Neural progenitor cell (in vitro differentiated cells): ENCODE results near the gene TRAM2. TPM values are rescaled to one million over a fixed set of nuclear protein-coding genes. Genes with fewer than 3 reads are reported as not detected.

ENCODE experiments used
- DNase-seq: peaks from one replicate; pipeline ENCODE4 v3.0.0-alpha.2; 2016; ENCODE audit warnings: low spot score
- H2AFZ ChIP-seq: fragments of 200-600 bp; sonication (generic); replicated peaks from 2 replicates; pipeline ENCODE4 v1.6.1; 2016; ENCODE audit warnings: antibody characterized with exemption
- H3F3A ChIP-seq: fragments of 200-600 bp; sonication (generic); 2 replicates; pipeline ENCODE4 v1.6.1; 2016; ENCODE audit warnings: antibody characterized with exemption, low read depth
- H3K27ac ChIP-seq: fragments of 200-600 bp; sonication (generic); 2 replicates; pipeline ENCODE4 v1.5.1; 2016; ENCODE audit warnings: mild to moderate bottlenecking
- H3K27me3 ChIP-seq: fragments of 200-600 bp; sonication (generic); 2 replicates; pipeline ENCODE4 v1.6.1; 2016; ENCODE audit warnings: mild to moderate bottlenecking, moderate library complexity
- H3K36me3 ChIP-seq: fragments of 200-600 bp; sonication (generic); 2 replicates; pipeline ENCODE4 v1.5.1; 2016
- H3K4me1 ChIP-seq: fragments of 200-600 bp; sonication (generic); 2 replicates; pipeline ENCODE4 v1.6.1; 2016; ENCODE audit warnings: mixed run types
- H3K4me2 ChIP-seq: fragments of 200-600 bp; sonication (generic); 2 replicates; pipeline ENCODE4 v1.6.1; 2016
- H3K4me3 ChIP-seq: fragments of 200-600 bp; sonication (generic); 2 replicates; pipeline ENCODE4 v1.5.1; 2016
- H3K79me2 ChIP-seq: fragments of 200-600 bp; sonication (generic); 2 replicates; pipeline ENCODE4 v1.6.1; 2016; ENCODE audit warnings: low read depth
- H3K9ac ChIP-seq: fragments of 200-600 bp; sonication (generic); 2 replicates; pipeline ENCODE4 v1.6.1; 2016
- H3K9me3 ChIP-seq: fragments of 200-600 bp; sonication (generic); 2 replicates; pipeline ENCODE4 v1.5.1; 2016; ENCODE audit warnings: low read depth
- H4K20me1 ChIP-seq: fragments of 200-600 bp; sonication (generic); 2 replicates; pipeline ENCODE4 v1.6.1; 2016; ENCODE audit warnings: low read depth
- H3K27ac Mint-ChIP-seq: 3 replicates; pipeline ENCODE4 v1.8.0; 2021; ENCODE audit warnings: mixed read lengths
- H3K27me3 Mint-ChIP-seq: 2 replicates; pipeline ENCODE4 v1.8.0; 2022; ENCODE audit warnings: low read depth, mild to moderate bottlenecking, inconsistent platforms, moderate library complexity, mixed read lengths; ENCODE audit not compliant: insufficient read depth
- H3K36me3 Mint-ChIP-seq: 3 replicates; pipeline ENCODE4 v1.8.0; 2021; ENCODE audit warnings: mixed read lengths
- H3K4me1 Mint-ChIP-seq: 3 replicates; pipeline ENCODE4 v1.8.0; 2021; ENCODE audit warnings: mixed read lengths
- H3K4me3 Mint-ChIP-seq: 3 replicates; pipeline ENCODE4 v1.8.0; 2021; ENCODE audit warnings: mild to moderate bottlenecking, moderate library complexity, mixed read lengths
- H3K9me3 Mint-ChIP-seq: 3 replicates; pipeline ENCODE4 v1.8.0; 2020; ENCODE audit warnings: mixed read lengths
- EZH2 ChIP-seq: fragments of 200-600 bp; sonication (generic); IDR thresholded peaks from 2 replicates; pipeline ENCODE4 v1.6.1; 2017; ENCODE audit warnings: antibody characterized with exemption, mild to moderate bottlenecking, moderate library complexity
- EZH2phosphoT487 ChIP-seq: fragments of 200-600 bp; sonication (generic); IDR thresholded peaks from 2 replicates; pipeline ENCODE4 v1.6.1; 2017; ENCODE audit warnings: antibody characterized with exemption
- total RNA-seq: library from RNA; depleted of rRNA; stranded (reverse); fragments of >200 nt; gene quantifications from 2 replicates; pipeline ENCODE4 v1.2.3, GENCODE V29; 2015; ENCODE audit warnings: low replicate concordance
- TF ChIP-seq, protein P1 (sequence below): fragments of 200-600 bp; sonication (generic); IDR thresholded peaks from 2 replicates; pipeline ENCODE4 v1.5.1; 2017; ENCODE audit warnings: antibody characterized with exemption, mild to moderate bottlenecking

TRAM2 gene
- total RNA-seq, 1 donor from 2014 or later, result 12.3 TPM

DNA sequence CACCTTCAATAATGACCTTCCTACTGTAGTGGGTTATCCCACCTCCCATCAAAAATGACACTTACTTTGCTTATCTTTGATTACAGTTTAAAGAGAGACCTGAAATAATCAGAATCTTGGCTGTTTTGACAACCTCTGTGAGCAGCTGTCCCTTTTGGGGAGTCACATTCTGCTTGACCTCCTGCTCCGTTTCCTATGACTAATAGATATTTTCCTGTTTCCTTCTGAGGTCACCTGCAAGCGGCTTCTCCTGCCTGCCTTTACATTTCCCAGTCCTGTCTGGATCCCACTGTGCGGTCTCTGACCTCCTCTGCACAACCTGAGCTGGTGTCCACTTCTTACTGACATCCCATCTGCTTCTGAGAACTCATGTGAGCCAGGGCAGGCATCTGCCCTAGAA, 54.2 kb downstream of the TRAM2 start:
- Mint-ChIP-seq H3K9me3 (no peaks in the 10 kb centered on the region), H3K27ac (no peak overlapping the region), H3K4me1 (peaks cover 30% of the 10 kb centered on the region), H3K4me3 (no peak overlapping the region), H3K27me3 (peaks cover 6% of the 10 kb centered on the region), H3K36me3 (peaks cover 14% of the 10 kb centered on the region)
- Histone ChIP-seq H3K4me2 (no peak overlapping the region), H4K20me1 (peaks cover 4% of the 10 kb centered on the region), H3K9me3 (no peaks in the 10 kb centered on the region), H3K27ac (no peak overlapping the region), H2AFZ (no peak overlapping the region), H3K36me3 (no peaks in the 10 kb centered on the region), H3K79me2 (no peaks in the 10 kb centered on the region), H3K4me3 (no peak overlapping the region), H3K9ac (no peak overlapping the region), H3K4me1 (peaks cover 15% of the 10 kb centered on the region), H3F3A (no peaks in the 10 kb centered on the region), H3K27me3 (no peaks in the 10 kb centered on the region)
- no peak for DNase-seq
- TF ChIP-seq, protein P1, sequence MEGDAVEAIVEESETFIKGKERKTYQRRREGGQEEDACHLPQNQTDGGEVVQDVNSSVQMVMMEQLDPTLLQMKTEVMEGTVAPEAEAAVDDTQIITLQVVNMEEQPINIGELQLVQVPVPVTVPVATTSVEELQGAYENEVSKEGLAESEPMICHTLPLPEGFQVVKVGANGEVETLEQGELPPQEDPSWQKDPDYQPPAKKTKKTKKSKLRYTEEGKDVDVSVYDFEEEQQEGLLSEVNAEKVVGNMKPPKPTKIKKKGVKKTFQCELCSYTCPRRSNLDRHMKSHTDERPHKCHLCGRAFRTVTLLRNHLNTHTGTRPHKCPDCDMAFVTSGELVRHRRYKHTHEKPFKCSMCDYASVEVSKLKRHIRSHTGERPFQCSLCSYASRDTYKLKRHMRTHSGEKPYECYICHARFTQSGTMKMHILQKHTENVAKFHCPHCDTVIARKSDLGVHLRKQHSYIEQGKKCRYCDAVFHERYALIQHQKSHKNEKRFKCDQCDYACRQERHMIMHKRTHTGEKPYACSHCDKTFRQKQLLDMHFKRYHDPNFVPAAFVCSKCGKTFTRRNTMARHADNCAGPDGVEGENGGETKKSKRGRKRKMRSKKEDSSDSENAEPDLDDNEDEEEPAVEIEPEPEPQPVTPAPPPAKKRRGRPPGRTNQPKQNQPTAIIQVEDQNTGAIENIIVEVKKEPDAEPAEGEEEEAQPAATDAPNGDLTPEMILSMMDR, result no peak
- no peak for TF ChIP-seq EZH2
- no peak for TF ChIP-seq EZH2phosphoT487

DNA sequence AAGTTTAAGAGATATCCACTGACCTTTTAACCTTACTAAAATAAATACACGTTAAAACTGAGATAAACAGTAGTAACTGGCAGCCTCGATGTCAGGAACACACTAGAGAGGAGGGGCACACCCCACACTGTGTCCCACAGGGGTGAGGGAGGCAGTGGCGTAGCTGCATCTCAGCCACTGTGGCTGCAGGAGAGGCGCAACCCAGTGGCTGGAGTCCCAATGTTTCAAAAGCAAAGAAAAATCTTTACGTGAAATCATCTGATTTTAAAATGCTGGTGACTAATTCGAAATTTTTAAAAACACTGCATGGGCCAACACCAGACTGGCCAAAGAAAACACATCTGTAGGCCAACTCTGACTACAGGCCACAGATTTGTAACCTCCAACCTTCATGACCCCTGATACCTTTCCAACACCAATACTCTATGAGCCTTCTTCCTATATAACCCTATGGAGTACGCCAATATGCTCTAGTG, 54.7 kb downstream of the TRAM2 start:
- peaks cover 34% of the 10 kb centered on the region for H3K4me1 Mint-ChIP-seq
- H3K4me3 Mint-ChIP-seq, result no peak overlapping the region
- peaks cover 19% of the 10 kb centered on the region for H3K4me1 ChIP-seq
- no peak overlapping the region for H3K4me3 ChIP-seq
- peaks cover 4% of the 10 kb centered on the region for H4K20me1 ChIP-seq
- H3K9me3 ChIP-seq, result no peaks in the 10 kb centered on the region
- no peak overlapping the region for H3K4me2 ChIP-seq
- no peak overlapping the region for H3K9ac ChIP-seq
- no peaks in the 10 kb centered on the region for H3K27me3 ChIP-seq
- no peak overlapping the region for H3K27ac ChIP-seq
- H3K36me3 Mint-ChIP-seq, result peaks cover 14% of the 10 kb centered on the region
- TF ChIP-seq EZH2phosphoT487, result no peak
- TF ChIP-seq, protein P1, result no peak
- TF ChIP-seq EZH2, result no peak
- H3K79me2 ChIP-seq, result no peaks in the 10 kb centered on the region
- no peaks in the 10 kb centered on the region for H3K9me3 Mint-ChIP-seq
- no peaks in the 10 kb centered on the region for H3F3A ChIP-seq
- no peak for DNase-seq
- peaks cover 6% of the 10 kb centered on the region for H3K27me3 Mint-ChIP-seq
- H2AFZ ChIP-seq, result no peak overlapping the region
- H3K27ac Mint-ChIP-seq, result peak overlapping the region; percentile 35
- no peaks in the 10 kb centered on the region for H3K36me3 ChIP-seq

DNA sequence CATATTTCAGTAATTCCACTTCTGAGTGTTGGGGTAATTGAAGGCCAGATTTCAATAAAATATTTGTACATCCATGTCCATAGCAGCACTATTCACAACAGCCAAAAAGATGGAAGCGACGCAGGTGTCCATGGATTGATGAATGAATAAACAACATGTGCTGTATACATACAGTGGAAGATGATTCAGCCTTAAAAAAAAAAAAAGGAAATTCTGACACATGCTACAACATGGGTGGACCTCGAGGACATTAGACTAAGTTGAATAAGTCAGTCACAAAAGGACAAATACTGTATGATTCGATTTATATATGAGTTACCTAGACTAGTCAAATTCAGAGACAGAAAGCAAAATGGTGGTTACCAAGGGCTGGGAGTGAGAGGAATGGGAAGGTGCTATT, 57.2 kb downstream of the TRAM2 start:
- Histone ChIP-seq H3K79me2 (no peaks in the 10 kb centered on the region), H3K4me1 (peaks cover 13% of the 10 kb centered on the region), H3F3A (no peaks in the 10 kb centered on the region), H3K9ac (no peak overlapping the region), H3K9me3 (no peaks in the 10 kb centered on the region), H4K20me1 (peaks cover 4% of the 10 kb centered on the region), H3K36me3 (no peaks in the 10 kb centered on the region), H3K4me2 (no peak overlapping the region), H3K27me3 (no peaks in the 10 kb centered on the region), H3K4me3 (no peak overlapping the region), H2AFZ (no peak overlapping the region), H3K27ac (no peak overlapping the region)
- no peak overlapping the region for H3K27ac Mint-ChIP-seq
- peaks cover 38% of the 10 kb centered on the region for H3K4me1 Mint-ChIP-seq
- DNase-seq, result no peak
- H3K9me3 Mint-ChIP-seq, result no peaks in the 10 kb centered on the region
- H3K4me3 Mint-ChIP-seq, result no peak overlapping the region
- peaks cover 17% of the 10 kb centered on the region for H3K36me3 Mint-ChIP-seq
- TF ChIP-seq EZH2phosphoT487 (no peak), EZH2 (no peak)
- TF ChIP-seq, protein P1, result no peak
- peaks cover 6% of the 10 kb centered on the region for H3K27me3 Mint-ChIP-seq
